IMR-90 (cell line): ENCODE results near the gene CNPY1. TPM values are rescaled to one million over a fixed set of nuclear protein-coding genes. Genes with fewer than 3 reads are reported as not detected.

ENCODE experiments used
- ATAC-seq: fragments of 200-7000 bp; cut with Tn5 transposase; 2 replicates; pipeline ENCODE4 v1.9.1; 2020; ENCODE audit warnings: low read depth, mild to moderate bottlenecking, moderate library complexity
- BruUV-seq: library from RNA; stranded (reverse); fragments of 400-500 nt; replicated peaks from 2 replicates; lab custom pipeline; 2021; lab: Mats Ljungman, UMichigan
- CTCF ChIA-PET: fragments of 300-600 bp; formaldehyde crosslinking; extraction: SDS; loops from one replicate; lab custom pipeline; 2021; ENCODE audit warnings: antibody characterized with exemption; lab: Yijun Ruan, JAX
- POLR2A ChIA-PET: fragments of 300-600 bp; sonication (Branson Sonifier 250); formaldehyde crosslinking; loops from one replicate; lab custom pipeline; 2022; ENCODE audit warnings: antibody characterized with exemption; ENCODE audit not compliant: unreplicated experiment; lab: Charles Lee
- DNase-seq: peaks from one replicate; pipeline ENCODE4 v3.0.0; 2013
- H2AFZ ChIP-seq: replicated peaks from 2 replicates; pipeline ENCODE3; 2013; ENCODE audit warnings: low read length, mild to moderate bottlenecking; ENCODE audit not compliant: poor library complexity
- H2AK5ac ChIP-seq: 2 replicates; pipeline ENCODE4 v1.6.1; 2013; ENCODE audit warnings: low read depth, low read length, inconsistent platforms
- H2AK9ac ChIP-seq: replicated peaks from 2 replicates; pipeline ENCODE3; 2013; ENCODE audit warnings: mild to moderate bottlenecking, low read depth, low read length, moderate library complexity; ENCODE audit not compliant: poor library complexity
- H2BK120ac ChIP-seq: 2 replicates; pipeline ENCODE4 v1.6.1; 2013; ENCODE audit warnings: low read depth, low read length, inconsistent platforms
- H2BK15ac ChIP-seq: 3 replicates; pipeline ENCODE4 v1.6.1; 2013; ENCODE audit warnings: low read depth, low read length, inconsistent platforms
- H2BK20ac ChIP-seq: 2 replicates; pipeline ENCODE4 v1.6.1; 2013; ENCODE audit warnings: low read depth, mild to moderate bottlenecking, inconsistent platforms, low read length, moderate library complexity
- H2BK5ac ChIP-seq: 2 replicates; pipeline ENCODE4 v1.6.1; 2013; ENCODE audit warnings: mild to moderate bottlenecking, low read depth, low read length, inconsistent platforms; ENCODE audit not compliant: poor library complexity, severe bottlenecking
- H3K14ac ChIP-seq: replicated peaks from 2 replicates; pipeline ENCODE4 v1.6.1; 2013; ENCODE audit warnings: low read depth, low read length, inconsistent platforms
- H3K18ac ChIP-seq: 2 replicates; pipeline ENCODE4 v1.6.1; 2013; ENCODE audit warnings: low read depth, low read length, control low read depth
- H3K23ac ChIP-seq: 2 replicates; pipeline ENCODE4 v1.6.1; 2013; ENCODE audit warnings: low read depth, low read length, inconsistent platforms
- H3K27ac ChIP-seq: 2 replicates; pipeline ENCODE4 v1.5.1; 2013; ENCODE audit warnings: mild to moderate bottlenecking, control low read depth, low read length; ENCODE audit not compliant: insufficient read depth
- H3K27me3 ChIP-seq: 2 replicates; pipeline ENCODE4 v1.6.1; 2013; ENCODE audit warnings: low read length; ENCODE audit not compliant: control insufficient read depth, insufficient read depth
- H3K36me3 ChIP-seq: 2 replicates; pipeline ENCODE4 v1.6.1; 2013; ENCODE audit warnings: low read length, mixed read lengths; ENCODE audit not compliant: control insufficient read depth, insufficient read depth
- H3K4ac ChIP-seq: 2 replicates; pipeline ENCODE4 v1.6.1; 2013; ENCODE audit warnings: low read depth, low read length, inconsistent platforms
- H3K4me1 ChIP-seq: 2 replicates; pipeline ENCODE4 v1.6.1; 2013; ENCODE audit warnings: low read length, mixed read lengths; ENCODE audit not compliant: control insufficient read depth, insufficient read depth
- H3K4me2 ChIP-seq: 2 replicates; pipeline ENCODE4 v1.6.1; 2013; ENCODE audit warnings: low read depth, mild to moderate bottlenecking, control low read depth, low read length, moderate library complexity
- H3K4me3 ChIP-seq: 2 replicates; pipeline ENCODE4 v1.5.1; 2013; ENCODE audit warnings: low read depth, mild to moderate bottlenecking, control low read depth, low read length, moderate library complexity; ENCODE audit not compliant: insufficient read depth
- H3K56ac ChIP-seq: 2 replicates; pipeline ENCODE4 v1.6.1; 2013; ENCODE audit warnings: low read length, inconsistent platforms; ENCODE audit not compliant: insufficient read depth; ENCODE audit errors: extremely low read depth
- H3K79me1 ChIP-seq, 2 experiments: 2 replicates each; pipeline ENCODE4 v1.6.1; 2013; ENCODE audit warnings: low read length in 2 of 2, inconsistent platforms in 1 of 2, low read depth in 1 of 2
- H3K9ac ChIP-seq: 2 replicates; pipeline ENCODE4 v1.6.1; 2013; ENCODE audit warnings: low read depth, low read length, control low read depth
- H3K9me1 ChIP-seq: 2 replicates; pipeline ENCODE4 v1.6.1; 2013; ENCODE audit warnings: low read length, inconsistent platforms; ENCODE audit not compliant: insufficient read depth
- H3K9me3 ChIP-seq: 2 replicates; pipeline ENCODE4 v1.6.1; 2013; ENCODE audit warnings: low read length; ENCODE audit not compliant: control insufficient read depth, insufficient read depth
- H4K20me1 ChIP-seq: 2 replicates; pipeline ENCODE4 v1.6.1; 2013; ENCODE audit warnings: low read length, inconsistent platforms; ENCODE audit not compliant: insufficient read depth
- H4K5ac ChIP-seq: 2 replicates; pipeline ENCODE4 v1.6.1; 2013; ENCODE audit warnings: mild to moderate bottlenecking, low read depth, low read length, control low read depth
- H4K8ac ChIP-seq, 2 experiments: 2 replicates each; pipeline ENCODE4 v1.6.1; 2013; ENCODE audit warnings: low read depth in 2 of 2, low read length in 2 of 2, control low read depth in 1 of 2, inconsistent platforms in 1 of 2
- H4K91ac ChIP-seq: 2 replicates; pipeline ENCODE4 v1.6.1; 2013; ENCODE audit warnings: low read depth, low read length, inconsistent platforms; ENCODE audit not compliant: insufficient read depth
- BHLHE40 ChIP-seq: fragments of 150-350 bp; IDR thresholded peaks from 2 replicates; pipeline ENCODE4 v1.6.1; 2016; ENCODE audit warnings: mild to moderate bottlenecking, low read depth, low read length
- CTCF ChIP-seq: conservative IDR thresholded peaks from 2 replicates; pipeline ENCODE4 v1.5.1; 2012; ENCODE audit warnings: mild to moderate bottlenecking, low read depth, low read length, improper control_type of control experiment
- MAZ ChIP-seq: IDR thresholded peaks from 2 replicates; pipeline ENCODE4 v1.6.1; 2012; ENCODE audit warnings: low read depth, mild to moderate bottlenecking, low read length, improper control_type of control experiment, moderate library complexity, borderline replicate concordance
- RCOR1 ChIP-seq: IDR thresholded peaks from 2 replicates; pipeline ENCODE4 v1.6.1; 2012; ENCODE audit warnings: mild to moderate bottlenecking, low read length, improper control_type of control experiment; ENCODE audit not compliant: insufficient replicate concordance
- WGBS, 2 experiments: methylation state at CpG; one replicate each; pipeline versions ENCODE4 v1.1.5 to v1.1.7; 2013; ENCODE audit warnings: missing lambda C conversion rate in 2 of 2; ENCODE audit not compliant: insufficient read length in 1 of 2; ENCODE audit errors: extremely low coverage in 2 of 2; 5-methylcytosine and 5-hydroxymethylcytosine counted together
- dilution Hi-C: fragments of 300-500 bp; cut with HindIII; formaldehyde crosslinking; loops from one replicate; pipeline ENCODE4 v1.14.3; 2018; ENCODE audit warnings: low sequenced_read_pairs; ENCODE audit not compliant: unreplicated experiment
- in situ Hi-C: fragments of 300-500 bp; cut with MboI; formaldehyde crosslinking; loops from 3 replicates; pipeline ENCODE4 v1.14.3; 2019; ENCODE audit warnings: low sequenced_read_pairs, inconsistent platforms, mixed read lengths
- intact Hi-C: fragments of 100-400 bp; cut with micrococcal nuclease; formaldehyde crosslinking; loops from 2 replicates; pipeline ENCODE4 v1.10.0; 2022
- polyA plus RNA-seq, 3 experiments: library from polyadenylated mRNA; depleted of rRNA; stranded (reverse); fragments of >200 nt; gene quantifications; 2 replicates each; pipeline ENCODE4 v1.2.3, GENCODE V29; 2012; ENCODE audit warnings: low replicate concordance in 1 of 3
- total RNA-seq: library from RNA; depleted of rRNA; stranded (reverse); fragments of >200 nt; gene quantifications from 2 replicates; pipeline ENCODE4 v1.2.3, GENCODE V29; 2012
- TF ChIP-seq, protein P1 (sequence below): fragments of 150-350 bp; IDR thresholded peaks from 2 replicates; pipeline ENCODE4 v1.6.1; 2017; ENCODE audit warnings: mild to moderate bottlenecking, antibody characterized with exemption, low read length, low read depth

The CNPY1 gene
- total and polyA plus RNA-seq, 2 of the 4 experiments (the other 2 are of a cell fraction) = not detected

- in situ Hi-C loops = no loop called here
- Histone ChIP-seq H3K23ac (no peak overlapping the region), H2AK9ac (no peak overlapping the region), H4K8ac (no peak overlapping the region), H2BK120ac (no peak overlapping the region), H3K4me1 (no peaks in the 10 kb centered on the region), H3K9me3 (no peaks in the 10 kb centered on the region), H4K91ac (no peak overlapping the region), H2BK15ac (no peak overlapping the region), H3K27ac (no peak overlapping the region), H4K5ac (no peak overlapping the region), H3K14ac (no peak overlapping the region), H3K18ac (no peak overlapping the region), H3K56ac (no peak overlapping the region), H2AK5ac (no peak overlapping the region), H3K4me2 (no peak overlapping the region), H2BK20ac (no peak overlapping the region), H3K4ac (no peak overlapping the region), H3K4me3 (no peak overlapping the region), H2AFZ (no peak overlapping the region), H3K9ac (no peak overlapping the region), H4K20me1 (no peaks in the 10 kb centered on the region; the same call in 1 of the 2 replicates), H2BK5ac (no peak overlapping the region), H3K36me3 (no peaks in the 10 kb centered on the region), H3K27me3 (peaks cover 4% of the 10 kb centered on the region; the same call in 1 of the 2 replicates), H3K9me1 (no peaks in the 10 kb centered on the region), H3K79me1 (no peaks in the 10 kb centered on the region)
- no TSS peak for BruUV-seq
- ChIA-PET POLR2A (no interaction called here), CTCF (no interaction called here)
- dilution Hi-C loops = no loop called here
- no peak for ATAC-seq
- WGBS, 2 experiments = 56% methylated on average over 4 of the region's 7 CpGs; no CpG with 5 or more reads in 1 of the 2 experiments
- DNase-seq = no peak
- TF ChIP-seq BHLHE40 = no peak
- no peak for TF ChIP-seq CTCF
- TF ChIP-seq RCOR1 = no peak
- TF ChIP-seq, protein P1, sequence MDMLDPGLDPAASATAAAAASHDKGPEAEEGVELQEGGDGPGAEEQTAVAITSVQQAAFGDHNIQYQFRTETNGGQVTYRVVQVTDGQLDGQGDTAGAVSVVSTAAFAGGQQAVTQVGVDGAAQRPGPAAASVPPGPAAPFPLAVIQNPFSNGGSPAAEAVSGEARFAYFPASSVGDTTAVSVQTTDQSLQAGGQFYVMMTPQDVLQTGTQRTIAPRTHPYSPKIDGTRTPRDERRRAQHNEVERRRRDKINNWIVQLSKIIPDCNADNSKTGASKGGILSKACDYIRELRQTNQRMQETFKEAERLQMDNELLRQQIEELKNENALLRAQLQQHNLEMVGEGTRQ = no peak
- no peak for TF ChIP-seq MAZ
- intact Hi-C loops = no loop called here
These were observed 27.7 kb downstream of the CNPY1 start for GRCh38 chr7:155518633-155519032.
